ENCODE results near the gene CRYGN. TPM values are rescaled to one million over a fixed set of nuclear protein-coding genes. Genes with fewer than 3 reads are reported as not detected.

Gene CRYGN
- total and polyA plus RNA-seq, 2 experiments from 2014 or later, result 0.59 to 1.5 TPM

GRCh38 chr7:151391358-151391730 lies 48.6 kb downstream of the CRYGN start (continued):
- TF ChIP-seq CTCF (conservative IDR thresholded peaks at IDR 0.05; ENCODE audit: low read depth in 2 of 2), result no peak
- no peak for TF ChIP-seq ZNF331 (CRISPR knock-in tag; IDR thresholded peaks at IDR 0.05; ENCODE audit: low read depth)
- TF ChIP-seq STAT1 (IDR thresholded peaks at IDR 0.05; ENCODE audit: unreplicated experiment), result no peak
- no peak for TF ChIP-seq POLR2AphosphoS5 (IDR thresholded peaks at IDR 0.05; ENCODE audit: low read depth)
- no peak for TF ChIP-seq CREB1 (CRISPR knock-in tag; IDR thresholded peaks at IDR 0.05; ENCODE audit: low read depth)
- no peak for TF ChIP-seq ZNF462 (CRISPR knock-in tag; IDR thresholded peaks at IDR 0.05)

GRCh38 chr7:151390598-151391357 lies 49.2 kb downstream of the CRYGN start:
- Histone ChIP-seq H3K9me2 (ENCODE audit: insufficient read depth) (no peaks in the 10 kb centered on the region), H3K36me3 (ENCODE audit: insufficient read depth) (no peaks in the 10 kb centered on the region), H3K27me3 (ENCODE audit: insufficient read depth) (no peaks in the 10 kb centered on the region), H2AFZ (no peak overlapping the region), H3K4me2 (no peak overlapping the region), H3F3A (replicated peaks; ENCODE audit: low read depth) (no peaks in the 10 kb centered on the region), H3K27ac (ENCODE audit: low read depth) (no peak overlapping the region), H3K4me3 (no peak overlapping the region), H4K20me1 (replicated peaks; ENCODE audit: insufficient read depth) (no peaks in the 10 kb centered on the region), H3K4me1 (ENCODE audit: insufficient read depth) (no peaks in the 10 kb centered on the region), H3K79me2 (replicated peaks; ENCODE audit: insufficient read depth) (no peaks in the 10 kb centered on the region)
- no peaks in the 10 kb centered on the region; the same call in 2 of the 3 replicates for H3K36me3 Mint-ChIP-seq (ENCODE audit: low read depth)
- H3K27me3 Mint-ChIP-seq (ENCODE audit: insufficient read depth, low read depth, poor library complexity), result peaks cover 11% of the 10 kb centered on the region
- no peak overlapping the region for H3K4me3 Mint-ChIP-seq
- no peaks in the 10 kb centered on the region for H3K9me3 Mint-ChIP-seq
- DNase-seq (ENCODE audit: low spot score) (peak; percentile 34), ATAC-seq (peak; percentile 25)
- TF ChIP-seq REST (IDR thresholded peaks at IDR 0.05; ENCODE audit: unreplicated experiment), result no peak
- TF ChIP-seq ZNF114 (CRISPR knock-in tag; IDR thresholded peaks at IDR 0.05), result no peak
- no peak for TF ChIP-seq EZH2 (IDR thresholded peaks at IDR 0.05; ENCODE audit: low read depth, unreplicated experiment)
- TF ChIP-seq POLR2AphosphoS5 (IDR thresholded peaks at IDR 0.05; ENCODE audit: low read depth), result no peak
- no peak for TF ChIP-seq EZH2phosphoT487 (IDR thresholded peaks at IDR 0.05; ENCODE audit: unreplicated experiment)
- TF ChIP-seq CTCF (conservative IDR thresholded peaks at IDR 0.05; ENCODE audit: low read depth in 2 of 2), result no peak
- peaks cover 22% of the 10 kb centered on the region for H3K4me1 Mint-ChIP-seq
- no peak overlapping the region for H3K27ac Mint-ChIP-seq

All from GM23338 (cell line).